Endometrium (tissue), 2 donors: Measurements from ENCODE around the gene TRHDE.
A peak's percentile ranks its signal among the peaks of the same experiment; 100 is the strongest.

Experiments used
- FAIRE-seq: peaks from 2 replicates; lab custom pipeline; 2012; peaks lifted over from hg19 to GRCh38; lab: Jason Lieb, UNC
- donor health status: control.
- donor health status: control.

Gene TRHDE

DNA sequence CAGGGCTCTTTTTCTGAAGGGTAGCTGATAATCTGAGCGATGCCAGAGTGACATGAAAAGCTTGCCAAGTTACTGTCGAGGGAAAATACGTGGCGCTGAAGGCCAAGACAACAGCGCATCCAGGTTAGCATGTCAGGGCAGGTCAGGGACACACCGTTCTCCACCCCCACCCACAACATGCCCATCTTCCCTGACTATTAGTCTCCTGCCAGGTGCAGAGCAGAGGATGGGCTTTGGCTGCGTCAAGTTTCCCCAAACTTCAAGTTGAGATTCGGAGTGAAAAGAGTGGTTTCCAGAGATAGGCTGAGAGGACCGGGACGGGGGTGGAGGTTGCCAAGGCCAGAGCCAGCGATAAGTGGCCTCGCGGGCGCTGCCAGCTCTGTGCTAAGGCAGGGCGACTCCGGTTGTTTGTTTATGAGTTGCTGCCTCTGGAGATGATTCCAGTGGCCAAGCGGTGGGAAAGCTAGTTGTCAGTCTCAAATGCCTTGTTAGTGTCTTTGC, 1.7 kb downstream of the TRHDE start:
- FAIRE-seq: no peak

DNA sequence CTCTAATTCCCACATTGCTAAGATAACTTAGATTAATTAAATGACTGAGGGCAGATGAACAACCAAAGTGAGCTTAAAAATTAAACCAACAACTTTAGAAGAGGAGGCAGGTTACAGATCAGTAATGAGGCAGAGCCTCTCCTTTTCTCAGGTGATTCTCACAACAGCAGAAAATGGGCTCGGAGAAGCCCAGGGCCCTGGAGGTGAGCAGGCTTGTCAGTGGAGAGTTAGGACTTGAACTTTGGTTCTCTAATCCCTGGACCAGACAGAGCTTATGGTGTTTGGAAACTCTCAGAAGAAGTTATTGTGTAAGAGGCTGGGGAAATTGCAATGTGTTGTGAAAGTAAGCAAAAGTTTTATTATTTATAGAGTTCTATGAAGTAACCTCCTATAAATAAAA, 2.8 kb downstream of the TRHDE start:
- no peak for FAIRE-seq

DNA sequence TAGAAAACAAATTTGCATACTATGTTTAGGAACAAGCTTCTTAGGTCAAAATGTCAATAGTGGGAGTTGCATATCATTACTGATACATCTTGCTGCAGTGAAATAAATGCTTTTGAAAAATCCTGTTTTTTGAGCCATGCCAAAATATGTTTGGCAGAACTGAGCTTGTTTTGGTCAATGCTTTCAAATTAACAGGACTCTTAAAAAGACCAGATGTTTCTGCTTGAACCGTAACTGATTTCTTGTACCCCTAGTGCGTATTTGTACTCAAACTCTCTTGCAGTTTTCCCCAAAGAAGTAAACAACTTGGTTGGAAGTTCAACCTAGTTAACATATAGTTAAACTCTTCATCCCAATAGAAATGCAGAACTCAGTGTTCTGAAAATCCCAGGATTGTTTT, 3.4 kb downstream of the TRHDE start:
- no peak for FAIRE-seq

DNA sequence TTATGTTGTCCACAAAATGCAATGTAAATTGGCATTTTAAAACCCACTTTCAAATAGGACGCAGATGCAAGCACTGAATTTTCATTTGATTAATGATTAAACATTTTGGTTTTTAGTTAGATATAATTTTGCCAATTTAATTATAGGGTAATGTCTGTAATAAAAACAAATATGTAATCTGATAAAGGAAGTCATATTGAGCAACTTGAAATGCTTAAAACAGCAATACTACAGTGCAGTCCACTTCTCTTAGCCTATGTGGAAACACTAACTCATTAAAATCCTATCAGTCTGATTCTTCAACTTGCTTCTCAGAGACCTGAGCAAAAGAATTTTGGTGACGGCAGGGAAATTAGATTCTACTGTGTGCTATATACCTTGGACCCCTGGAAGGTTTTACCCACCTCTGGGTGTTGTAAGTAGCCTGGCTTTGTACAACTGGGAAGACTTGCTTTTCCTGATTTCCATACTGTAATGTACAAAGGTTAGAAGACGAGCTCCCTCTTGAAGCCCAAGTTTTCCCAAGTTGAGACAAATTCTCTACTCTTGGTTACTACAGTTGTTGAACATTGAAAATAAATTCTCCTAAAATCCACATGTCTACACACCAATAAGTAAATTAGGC, 4.1 kb downstream of the TRHDE start:
- FAIRE-seq: no peak

DNA sequence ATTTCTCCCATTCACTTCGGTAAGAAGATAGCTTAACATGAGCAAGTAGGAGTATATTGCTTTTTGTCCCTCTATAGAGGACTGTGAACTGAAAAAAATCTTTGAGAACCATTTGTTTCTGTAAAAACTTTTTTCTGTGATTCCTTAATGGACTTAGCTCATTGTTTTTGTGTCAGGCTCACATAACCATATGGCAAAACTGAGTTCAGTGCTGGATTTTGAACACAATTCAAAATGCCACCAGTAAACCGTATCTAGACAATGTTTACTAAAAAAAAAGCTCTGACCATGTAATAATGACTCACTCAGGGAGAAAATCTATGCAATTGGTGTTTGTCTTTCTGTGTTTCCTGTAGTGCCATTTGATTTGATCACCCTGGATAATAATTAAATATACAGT, 5.2 kb downstream of the TRHDE start:
- FAIRE-seq: no peak

DNA sequence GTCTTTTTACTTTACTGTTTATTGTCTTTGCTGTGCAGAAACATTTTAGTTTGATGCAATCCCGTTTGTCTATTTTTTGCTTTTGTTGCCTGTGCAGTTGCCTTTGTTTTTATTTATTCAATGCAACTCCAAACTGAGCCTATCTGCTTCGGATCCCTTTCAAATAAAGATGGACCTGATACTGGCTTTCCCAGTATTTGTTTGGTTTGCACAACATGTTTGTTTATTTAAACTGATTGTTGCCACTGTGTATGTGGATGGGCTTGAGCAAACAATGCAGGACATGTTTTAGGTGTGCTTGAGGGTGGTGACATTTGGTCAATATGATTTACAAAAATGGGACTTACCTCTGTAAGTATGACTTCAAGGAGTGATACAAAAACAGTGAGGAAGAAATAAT, 6.7 kb downstream of the TRHDE start:
- no peak for FAIRE-seq

DNA sequence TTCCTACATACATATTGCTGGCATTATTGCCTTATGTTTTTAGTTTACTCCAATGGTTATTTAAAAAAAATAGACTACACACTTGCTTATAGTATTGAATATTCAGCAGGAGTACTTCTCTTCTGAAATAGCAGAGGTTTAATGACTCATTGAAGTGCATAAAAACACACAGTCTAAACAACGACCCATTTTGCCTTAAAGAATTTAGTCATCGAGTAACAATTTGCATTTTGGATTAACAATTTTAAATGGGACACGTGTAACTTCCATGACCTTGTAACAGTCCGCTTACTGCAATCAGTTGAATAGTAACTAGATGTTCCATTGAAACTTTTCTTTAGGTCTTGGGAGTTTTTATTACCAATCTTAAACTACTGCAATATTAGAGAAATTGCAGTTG, 9.0 kb downstream of the TRHDE start:
- FAIRE-seq: no peak

DNA sequence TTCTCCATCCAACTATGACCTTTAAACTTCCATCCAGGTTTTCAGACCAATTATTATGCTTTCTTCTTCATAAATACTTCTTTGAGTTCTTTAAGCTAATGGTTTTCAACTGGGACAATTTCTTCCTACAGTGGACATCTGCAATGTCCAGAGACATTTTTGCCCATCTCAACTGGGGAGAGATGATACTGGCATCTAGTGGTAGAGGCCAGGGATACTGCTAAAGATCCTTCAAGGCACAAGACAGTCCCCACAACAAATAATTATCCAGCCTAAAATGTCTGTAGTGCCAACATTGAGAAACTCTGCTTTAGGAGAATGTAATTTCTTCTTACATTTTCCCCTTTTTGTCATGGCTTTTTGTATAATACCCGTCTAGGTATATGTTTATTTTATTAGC, 10.6 kb downstream of the TRHDE start:
- FAIRE-seq: no peak

DNA sequence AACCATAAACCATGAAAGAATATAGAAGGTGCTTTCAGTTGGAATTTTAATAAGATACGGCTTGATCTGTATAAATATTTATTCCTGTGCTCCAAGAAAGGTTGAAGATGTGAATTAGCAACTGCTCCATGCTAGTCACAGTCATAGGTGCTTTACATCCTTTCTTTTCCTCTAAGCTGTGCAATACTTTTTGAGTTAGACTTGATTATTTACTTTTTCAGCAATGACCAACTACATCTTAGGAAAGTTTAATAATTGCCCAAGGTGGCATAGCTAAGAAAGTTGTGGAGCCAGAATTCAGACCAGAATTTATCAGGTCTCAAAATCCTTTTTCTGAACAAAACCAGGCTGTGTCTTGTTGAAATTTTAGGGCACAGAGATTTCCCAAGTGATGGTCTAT, 13.7 kb downstream of the TRHDE start:
- FAIRE-seq: no peak

DNA sequence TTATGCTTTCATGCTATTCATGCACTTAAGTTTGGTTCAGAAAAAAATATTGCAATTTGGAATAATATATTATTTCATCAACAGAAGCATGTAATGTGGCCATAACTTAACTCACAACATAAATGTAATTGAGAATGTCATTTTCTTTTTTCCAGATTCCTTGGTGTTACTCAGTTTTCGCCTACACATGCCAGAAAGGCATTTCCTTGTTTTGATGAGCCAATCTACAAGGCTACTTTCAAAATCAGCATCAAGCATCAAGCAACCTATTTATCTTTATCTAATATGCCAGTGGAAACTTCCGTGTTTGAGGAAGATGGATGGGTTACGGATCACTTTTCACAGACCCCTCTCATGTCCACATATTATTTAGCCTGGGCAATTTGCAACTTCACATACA, 14.4 kb downstream of the TRHDE start:
- no peak for FAIRE-seq

DNA sequence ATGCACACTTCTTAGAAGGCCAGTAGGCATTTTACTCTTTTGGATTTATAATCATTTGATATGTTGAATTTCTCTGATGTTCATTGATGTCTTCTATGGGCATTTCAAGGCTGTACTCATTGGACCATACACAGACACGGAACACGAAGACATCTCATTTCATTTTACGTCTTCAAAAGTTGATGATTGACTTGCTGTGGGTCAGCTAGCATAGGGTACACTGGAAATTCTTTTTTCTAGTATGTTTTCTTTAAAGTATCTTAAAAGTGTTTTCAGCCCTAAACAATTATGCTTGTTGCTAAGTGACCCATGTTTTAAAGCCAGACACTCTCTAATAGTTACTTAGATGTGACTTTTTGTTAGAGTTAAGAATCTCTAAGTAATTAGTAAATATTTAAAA, 16.3 kb downstream of the TRHDE start:
- FAIRE-seq: no peak

DNA sequence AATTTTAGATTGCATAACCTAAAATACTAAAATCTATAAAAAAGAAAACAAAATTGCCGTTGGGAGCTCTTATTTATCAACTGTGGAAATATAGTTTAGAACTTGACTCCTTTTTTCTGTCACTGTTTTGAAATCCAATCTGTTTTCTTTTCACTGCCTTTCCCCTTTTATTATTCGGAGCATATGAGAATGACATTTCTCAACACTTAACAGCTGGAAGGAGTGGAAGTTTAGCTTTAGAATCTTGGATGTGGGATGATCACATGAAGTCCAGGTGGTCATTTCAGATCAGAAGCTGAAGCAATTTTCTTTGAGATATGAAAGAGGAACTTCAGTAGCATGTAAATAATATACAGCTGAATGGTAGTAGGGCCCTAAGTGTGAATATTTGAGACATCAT, 16.7 kb downstream of the TRHDE start:
- peak; percentile 94 for FAIRE-seq

DNA sequence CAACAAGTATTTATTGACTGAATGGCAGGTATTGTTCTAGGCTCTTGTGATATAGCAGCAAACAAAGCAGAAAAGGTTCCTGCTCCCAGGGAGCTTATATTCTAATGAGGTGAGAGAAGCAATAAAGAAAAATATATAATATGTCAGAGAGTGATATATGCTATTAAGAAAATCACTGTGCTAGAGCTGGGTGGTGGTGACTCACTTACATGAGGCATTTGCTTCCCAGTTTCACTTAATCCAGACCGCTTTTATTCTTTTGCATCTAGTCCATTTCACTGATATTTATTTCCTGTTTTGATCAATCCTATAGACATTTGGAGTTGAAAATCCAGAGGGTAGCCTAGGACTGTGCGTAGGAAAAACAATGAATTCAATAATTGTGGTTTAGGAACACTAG, 17.5 kb downstream of the TRHDE start:
- FAIRE-seq: no peak

DNA sequence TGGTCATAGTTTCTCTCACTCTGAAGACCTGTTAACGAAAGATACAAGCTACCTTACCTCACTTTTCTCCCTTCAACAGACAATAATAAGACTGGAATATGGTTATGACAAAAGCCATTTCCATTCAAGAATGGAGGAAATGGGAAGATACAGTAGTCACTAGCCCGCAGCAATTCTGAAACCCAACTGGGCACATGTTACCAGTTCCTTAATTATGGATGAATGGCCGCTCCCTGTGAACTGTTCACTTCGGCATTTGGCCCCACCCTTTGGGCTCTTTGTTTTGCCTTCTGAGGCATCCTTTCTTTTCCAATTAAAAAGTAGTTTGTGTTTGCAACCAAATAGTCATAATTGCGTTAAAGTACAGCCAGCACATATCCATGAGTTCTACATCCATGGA, 19.0 kb downstream of the TRHDE start:
- no peak for FAIRE-seq

DNA sequence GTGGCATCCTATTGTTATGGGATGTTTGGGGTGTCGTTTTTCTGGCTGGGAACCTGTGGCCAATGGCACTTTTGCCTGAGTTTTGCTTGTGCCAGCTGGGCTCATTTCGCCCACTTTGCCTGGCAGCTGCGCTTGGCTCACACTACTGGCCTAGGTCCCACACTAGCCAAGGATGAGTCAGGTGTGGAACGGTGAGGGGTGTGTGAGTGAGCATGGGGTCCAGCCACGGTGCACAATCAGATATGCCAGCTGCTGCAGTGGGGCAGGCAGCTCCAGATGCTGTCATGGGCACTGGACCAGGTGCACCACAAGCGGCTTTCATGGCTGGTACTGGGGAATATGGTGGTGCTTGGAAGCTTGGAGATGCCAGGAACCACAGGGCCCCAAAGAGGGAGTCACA, 21.5 kb downstream of the TRHDE start:
- no peak for FAIRE-seq

DNA sequence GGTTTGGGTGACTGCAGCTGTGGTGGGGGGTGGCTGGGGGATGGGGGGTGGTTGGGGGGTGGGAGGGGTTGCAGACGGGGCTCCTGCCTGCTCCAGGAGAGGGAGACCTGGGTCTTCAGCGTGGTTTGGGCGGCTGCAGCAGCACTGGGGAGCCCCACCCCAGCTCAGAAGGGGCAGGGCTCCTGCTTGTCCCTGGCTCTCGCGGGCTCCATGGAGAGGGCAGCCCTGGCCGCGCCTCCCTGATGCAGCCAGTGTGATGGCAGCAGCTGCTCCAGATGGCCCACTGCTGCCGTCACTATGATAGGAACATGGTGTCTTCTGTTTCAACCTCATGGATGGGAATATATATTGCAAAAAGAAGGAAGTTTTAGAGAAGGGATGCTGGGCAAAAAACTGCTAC, 22.9 kb downstream of the TRHDE start:
- FAIRE-seq: no peak

DNA sequence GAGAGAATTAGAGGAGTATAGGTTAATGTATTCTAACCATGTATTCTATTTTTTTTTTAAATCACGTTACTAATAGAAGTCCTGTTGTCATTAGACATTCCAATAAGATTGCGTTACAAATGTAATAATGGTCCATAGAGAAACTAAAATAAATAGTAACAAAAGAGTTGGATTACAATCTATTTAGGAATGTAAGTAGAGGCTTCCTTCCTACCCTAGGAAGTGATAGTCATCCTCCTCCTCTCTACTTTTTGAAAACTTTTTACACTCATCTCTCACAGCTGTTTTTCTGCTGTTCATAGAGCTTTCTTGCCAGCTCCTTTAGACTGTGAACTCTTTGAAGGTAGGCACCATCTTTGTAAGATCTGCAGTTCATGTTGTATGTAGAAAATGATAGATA, 23.6 kb downstream of the TRHDE start:
- no peak for FAIRE-seq

DNA sequence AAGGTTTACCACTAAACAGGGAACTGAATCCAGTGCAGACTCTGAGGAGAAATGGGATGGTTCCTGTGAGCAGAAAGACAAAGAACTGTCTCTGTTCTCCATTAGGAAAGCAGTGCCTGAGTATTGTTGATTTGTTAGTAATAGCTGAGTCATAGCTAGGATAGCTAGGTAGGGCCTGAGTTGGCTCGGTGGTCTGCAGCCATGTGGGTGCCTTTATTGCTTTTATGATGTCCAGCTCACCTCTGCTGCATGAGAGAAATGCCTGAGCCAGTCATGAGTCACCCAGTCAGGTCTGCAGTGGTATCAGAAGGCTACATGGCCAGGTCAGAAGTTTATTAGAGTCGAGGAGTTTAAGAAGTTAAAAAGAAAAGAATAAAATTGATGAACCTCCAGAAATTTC, 24.2 kb downstream of the TRHDE start:
- FAIRE-seq: no peak

DNA sequence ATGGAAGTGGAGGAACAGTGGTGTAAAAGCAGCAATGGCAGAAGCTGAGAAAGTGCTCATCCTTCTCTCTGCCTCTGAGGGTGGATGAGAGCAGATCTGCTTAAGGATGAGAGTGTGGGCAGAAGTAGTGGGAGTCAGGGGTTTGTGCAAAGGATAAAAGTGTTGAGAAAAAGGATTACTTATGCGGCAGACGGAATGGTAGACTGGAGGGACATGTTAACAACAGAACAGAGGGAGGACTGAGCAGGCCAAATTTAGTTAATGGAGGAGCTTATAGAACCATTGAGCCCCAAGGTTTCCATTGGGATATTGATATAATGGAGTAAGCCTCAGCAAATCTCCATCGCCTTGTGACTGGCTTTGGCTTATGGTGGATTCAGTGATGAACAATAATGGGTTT, 25.5 kb downstream of the TRHDE start:
- FAIRE-seq: no peak

DNA sequence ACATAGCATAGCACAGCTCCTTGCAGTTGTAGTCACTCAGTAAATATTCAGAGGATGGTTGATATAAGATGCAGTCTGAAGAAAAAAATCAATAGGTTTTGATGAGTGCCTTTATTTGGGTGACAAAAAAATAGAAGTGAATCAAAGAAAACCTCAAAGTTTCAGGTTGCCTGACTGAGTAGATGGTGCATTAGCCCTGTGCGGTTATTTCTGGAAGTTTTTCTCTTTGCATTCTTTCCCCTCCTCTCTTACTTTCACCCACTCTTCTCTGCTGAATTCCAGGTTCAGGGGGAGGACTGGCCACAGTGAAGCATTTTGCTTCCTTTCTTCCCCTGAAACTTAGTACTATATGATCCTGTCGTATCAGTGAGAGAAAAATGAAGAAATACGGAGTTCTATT, 28.6 kb downstream of the TRHDE start:
- no peak for FAIRE-seq

DNA sequence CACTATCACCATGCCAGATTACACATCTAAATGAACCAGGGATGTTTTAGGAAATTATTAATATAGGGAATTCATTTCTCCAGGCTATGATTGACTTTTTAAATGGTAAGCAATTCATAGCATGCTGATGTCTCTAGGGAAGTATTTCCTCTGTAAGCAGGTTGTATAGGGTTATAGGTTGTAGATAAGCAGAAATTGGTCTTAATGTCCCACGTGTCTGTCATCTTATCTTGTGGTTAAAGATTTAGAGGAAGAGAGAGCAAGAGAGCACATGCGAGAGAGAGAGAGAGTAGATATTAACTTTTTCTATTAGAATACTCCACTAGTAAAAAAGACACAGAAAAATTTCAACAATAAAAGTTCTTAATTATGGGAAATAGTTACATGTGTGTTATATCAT, 32.6 kb downstream of the TRHDE start:
- FAIRE-seq: no peak

DNA sequence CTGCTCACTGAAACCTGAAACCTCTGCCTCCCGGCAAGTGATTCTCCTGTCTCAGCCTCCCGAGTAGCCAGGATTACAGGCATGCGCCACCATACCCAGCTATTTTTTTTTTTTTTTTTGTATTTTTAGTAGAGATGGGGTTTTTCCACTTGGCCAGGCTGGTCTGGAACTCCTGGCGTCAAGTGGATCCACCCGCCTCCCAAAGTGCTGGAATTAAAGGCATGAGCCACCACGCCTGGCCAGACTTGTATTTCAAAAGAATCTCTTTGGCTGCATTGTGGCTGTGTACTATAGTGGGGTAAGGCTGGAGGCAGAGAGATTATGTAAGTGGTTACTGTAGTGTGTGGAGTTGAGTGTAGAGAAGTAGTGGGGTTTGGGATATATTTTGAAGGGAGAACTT, 35.1 kb downstream of the TRHDE start:
- no peak for FAIRE-seq

DNA sequence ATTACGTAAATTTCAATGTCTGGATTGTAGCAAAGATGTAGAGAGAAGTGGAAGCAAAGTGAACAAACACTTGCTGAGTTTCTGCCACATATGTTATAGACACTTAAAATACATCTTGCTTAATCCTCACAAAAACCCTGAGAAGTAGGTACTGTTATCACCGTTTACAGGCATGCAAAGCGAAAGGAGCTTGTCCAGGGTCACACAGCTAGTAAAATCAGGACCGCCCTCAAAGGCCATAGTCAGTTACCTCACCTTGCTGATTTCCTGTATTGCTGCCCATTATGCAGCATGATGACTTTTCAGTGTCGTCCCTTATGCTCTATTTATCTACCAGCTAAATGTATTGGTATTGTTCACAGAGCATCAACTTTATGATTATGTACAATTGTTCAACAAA, 39.8 kb downstream of the TRHDE start:
- no peak for FAIRE-seq

DNA sequence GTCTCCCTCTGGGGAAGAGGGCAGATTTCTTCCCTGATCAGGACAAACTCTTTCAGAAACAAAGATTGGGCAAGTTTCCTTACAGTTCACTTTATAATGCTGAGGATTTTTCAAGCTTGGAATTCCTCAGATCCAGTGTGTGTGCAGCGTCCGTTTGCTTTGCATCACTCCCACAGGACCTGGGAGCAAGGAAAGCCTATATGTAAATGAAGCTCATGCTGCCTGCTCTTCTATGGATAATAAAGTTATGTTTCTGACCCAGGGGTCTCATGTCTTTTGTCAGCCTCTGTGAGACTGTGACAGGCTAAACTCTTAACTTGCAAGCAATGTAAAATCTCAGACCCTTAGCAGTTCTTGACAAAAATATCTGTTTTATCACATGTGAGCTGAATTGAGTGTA, 41.6 kb downstream of the TRHDE start:
- no peak for FAIRE-seq

DNA sequence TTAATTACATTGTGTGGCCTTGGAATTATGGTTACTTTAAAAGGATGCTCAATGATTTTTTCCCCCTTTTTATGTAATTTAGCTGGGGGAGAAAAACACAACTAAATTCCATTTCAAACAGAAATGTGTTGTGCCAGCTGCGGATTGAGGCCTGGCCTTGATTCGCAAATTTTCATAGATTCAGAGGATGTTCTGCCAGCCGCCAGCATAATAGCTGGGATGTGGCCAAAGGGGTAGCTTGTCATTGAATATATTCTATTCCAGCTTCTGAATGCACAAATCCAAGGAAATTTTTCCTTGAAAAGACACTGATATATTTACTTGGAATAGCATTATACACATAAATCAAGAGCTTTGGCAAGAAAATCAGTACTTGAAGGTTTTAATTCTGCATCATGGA, 43.7 kb downstream of the TRHDE start:
- no peak for FAIRE-seq
